22Rv1 (cell line): ENCODE data around the gene YTHDC1.
A peak's percentile ranks its signal among the peaks of the same experiment; 100 is the strongest.

Source experiments
- ZFX ChIP-seq: fragments of 450-650 bp; IDR thresholded peaks from 2 replicates; pipeline ENCODE4 v1.6.1; 2017; ENCODE audit warnings: antibody characterized with exemption, borderline replicate concordance
- TF ChIP-seq, protein P1 (sequence below): fragments of 450-650 bp; IDR thresholded peaks from 2 replicates; pipeline ENCODE4 v1.5.1; 2017; ENCODE audit warnings: mild to moderate bottlenecking

DNA sequence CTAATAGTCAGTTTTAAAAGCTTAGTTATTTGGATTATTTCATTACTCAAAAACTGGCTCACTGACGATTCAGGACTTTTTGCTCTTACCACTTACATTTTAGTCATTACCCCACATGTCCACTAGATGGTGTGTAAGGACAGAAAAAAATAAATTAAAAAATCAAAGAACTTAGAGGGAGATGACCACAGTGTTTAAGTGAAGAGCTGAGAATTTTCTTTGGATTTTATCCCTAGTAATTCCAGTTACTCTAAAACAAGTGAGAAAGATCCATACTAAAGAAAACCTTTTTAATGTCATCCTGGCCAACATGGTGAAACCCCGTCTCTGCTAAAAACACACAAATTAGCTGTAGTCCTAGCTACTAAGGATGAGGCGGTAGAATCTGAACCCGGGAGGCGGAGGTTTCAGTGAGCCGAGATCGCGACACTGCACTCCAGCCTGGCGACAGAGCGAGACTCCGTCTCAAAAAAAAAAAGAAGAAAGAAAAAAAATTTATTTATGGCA lies 78.0 kb downstream of the YTHDC1 start:
- TF ChIP-seq, protein P1, sequence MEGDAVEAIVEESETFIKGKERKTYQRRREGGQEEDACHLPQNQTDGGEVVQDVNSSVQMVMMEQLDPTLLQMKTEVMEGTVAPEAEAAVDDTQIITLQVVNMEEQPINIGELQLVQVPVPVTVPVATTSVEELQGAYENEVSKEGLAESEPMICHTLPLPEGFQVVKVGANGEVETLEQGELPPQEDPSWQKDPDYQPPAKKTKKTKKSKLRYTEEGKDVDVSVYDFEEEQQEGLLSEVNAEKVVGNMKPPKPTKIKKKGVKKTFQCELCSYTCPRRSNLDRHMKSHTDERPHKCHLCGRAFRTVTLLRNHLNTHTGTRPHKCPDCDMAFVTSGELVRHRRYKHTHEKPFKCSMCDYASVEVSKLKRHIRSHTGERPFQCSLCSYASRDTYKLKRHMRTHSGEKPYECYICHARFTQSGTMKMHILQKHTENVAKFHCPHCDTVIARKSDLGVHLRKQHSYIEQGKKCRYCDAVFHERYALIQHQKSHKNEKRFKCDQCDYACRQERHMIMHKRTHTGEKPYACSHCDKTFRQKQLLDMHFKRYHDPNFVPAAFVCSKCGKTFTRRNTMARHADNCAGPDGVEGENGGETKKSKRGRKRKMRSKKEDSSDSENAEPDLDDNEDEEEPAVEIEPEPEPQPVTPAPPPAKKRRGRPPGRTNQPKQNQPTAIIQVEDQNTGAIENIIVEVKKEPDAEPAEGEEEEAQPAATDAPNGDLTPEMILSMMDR, result peak; percentile 76
- TF ChIP-seq ZFX, result no peak
